Left renal cortex interstitium (tissue), 4 donors: Measurements from ENCODE around the gene HJURP. TPM values are rescaled to one million over a fixed set of nuclear protein-coding genes. Genes with fewer than 3 reads are reported as not detected.

Experiments used
- DNase-seq, 4 donors: peaks; one replicate each; pipeline ENCODE4 v3.0.0-alpha.2; 2013; ENCODE audit warnings: low read depth in 4 of 4, low spot score in 2 of 4, missing footprints in 1 of 4
- polyA plus RNA-seq, 4 donors: library from polyadenylated mRNA; unstranded; fragments of 120-200 nt; gene quantifications; one replicate each; pipeline ENCODE4 v1.2.1, GENCODE V29; 2013; ENCODE audit not compliant: insufficient read length in 4 of 4

HJURP gene
- polyA plus RNA-seq, 4 donors = 17.3 to 26.6 (median 22.4) TPM

- no peak for DNase-seq
Measured at GRCh38 chr2:233817361-233817911, 36.9 kb downstream of the HJURP start.

GRCh38 chr2:233816771-233817170 lies 37.6 kb downstream of the HJURP start:
- DNase-seq = no peak

GRCh38 chr2:233816334-233816733 lies 38.0 kb downstream of the HJURP start:
- no peak for DNase-seq

- no peak for DNase-seq
Measured at GRCh38 chr2:233815861-233816260, 38.5 kb downstream of the HJURP start.

GRCh38 chr2:233814056-233814835 lies 40.1 kb downstream of the HJURP start:
- DNase-seq = peak in 1 of 4 donors; percentile 19

GRCh38 chr2:233813236-233814055 lies 40.9 kb downstream of the HJURP start:
- DNase-seq = peak in 3 of 4 donors; percentile 35 to 50 (median 46)

- no peak for DNase-seq
Measured at GRCh38 chr2:233811732-233812131, 42.6 kb downstream of the HJURP start.

- no peak for DNase-seq
Measured at GRCh38 chr2:233811087-233811486, 43.2 kb downstream of the HJURP start.

- DNase-seq = no peak
Measured at GRCh38 chr2:233810385-233810784, 44.0 kb downstream of the HJURP start.

GRCh38 chr2:233807966-233808935 lies 46.1 kb downstream of the HJURP start:
- DNase-seq = no peak

GRCh38 chr2:233807215-233807865 lies 47.0 kb downstream of the HJURP start:
- DNase-seq = no peak

- DNase-seq = no peak
Measured at GRCh38 chr2:233803994-233804393, 50.3 kb downstream of the HJURP start.

GRCh38 chr2:233803292-233803911 lies 50.9 kb downstream of the HJURP start:
- DNase-seq = no peak

- DNase-seq = no peak
Measured at GRCh38 chr2:233802132-233802815, 52.1 kb downstream of the HJURP start.

- no peak for DNase-seq
Measured at GRCh38 chr2:233801357-233802131, 52.8 kb downstream of the HJURP start.

GRCh38 chr2:233800208-233800607 lies 54.1 kb downstream of the HJURP start:
- no peak for DNase-seq

GRCh38 chr2:233799716-233800115 lies 54.6 kb downstream of the HJURP start:
- no peak for DNase-seq

GRCh38 chr2:233799087-233799665 lies 55.2 kb downstream of the HJURP start:
- no peak for DNase-seq
